ENCODE results near the gene VSTM1.
"Not testable (repeated sequence)": the region's sequence is repeated elsewhere in the genome, so short reads cannot be mapped to it uniquely, and the experiment has no call there.

VSTM1 gene

GRCh38 chr19:54073829-54074228 is 10.1 kb upstream of the VSTM1 start:
- DNase-seq (ENCODE audit: low spot score), result no peak

- no peak for DNase-seq (ENCODE audit: low spot score)
These were observed 5.8 kb upstream of the VSTM1 start for GRCh38 chr19:54069470-54069869.

GRCh38 chr19:54062643-54063042 is 1.1 kb downstream of the VSTM1 start:
- DNase-seq (ENCODE audit: low spot score), result no peak

- no peak for DNase-seq (ENCODE audit: low spot score)
These were observed 16.1 kb downstream of the VSTM1 start for GRCh38 chr19:54047616-54048015.

GRCh38 chr19:54045771-54046170 is 17.9 kb downstream of the VSTM1 start:
- DNase-seq (ENCODE audit: low spot score), result no peak

GRCh38 chr19:54042989-54043388 is 20.7 kb downstream of the VSTM1 start:
- DNase-seq (ENCODE audit: low spot score), result no peak

- DNase-seq (ENCODE audit: low spot score), result no peak
These were observed 21.6 kb downstream of the VSTM1 start for GRCh38 chr19:54041969-54042606.

- no peak for DNase-seq (ENCODE audit: low spot score)
These were observed 23.7 kb downstream of the VSTM1 start for GRCh38 chr19:54040003-54040402.

- not testable (repeated sequence) for DNase-seq (ENCODE audit: low spot score)
These were observed 27.2 kb downstream of the VSTM1 start for GRCh38 chr19:54036542-54036941.

- no peak for DNase-seq (ENCODE audit: low spot score)
These were observed 28.2 kb downstream of the VSTM1 start for GRCh38 chr19:54035215-54036178.

- DNase-seq (ENCODE audit: low spot score), result no peak
These were observed 32.7 kb downstream of the VSTM1 start for GRCh38 chr19:54030895-54031586.

GRCh38 chr19:54029930-54030490 is 33.7 kb downstream of the VSTM1 start:
- DNase-seq (ENCODE audit: low spot score), result peak; percentile 67

GRCh38 chr19:54029301-54029700 is 34.4 kb downstream of the VSTM1 start:
- no peak for DNase-seq (ENCODE audit: low spot score)

GRCh38 chr19:54026656-54027055 is 37.0 kb downstream of the VSTM1 start:
- DNase-seq (ENCODE audit: low spot score), result no peak

- DNase-seq (ENCODE audit: low spot score), result no peak
These were observed 39.0 kb downstream of the VSTM1 start for GRCh38 chr19:54024660-54025059.

GRCh38 chr19:54023191-54023590 is 40.5 kb downstream of the VSTM1 start:
- DNase-seq (ENCODE audit: low spot score), result no peak

- no peak for DNase-seq (ENCODE audit: low spot score)
These were observed 41.8 kb downstream of the VSTM1 start for GRCh38 chr19:54021932-54022331.

- no peak for DNase-seq (ENCODE audit: low spot score)
These were observed 42.3 kb downstream of the VSTM1 start for GRCh38 chr19:54021363-54021762.

GRCh38 chr19:54017261-54017660 is 46.4 kb downstream of the VSTM1 start:
- no peak for DNase-seq (ENCODE audit: low spot score)

GRCh38 chr19:54014920-54015560 is 48.7 kb downstream of the VSTM1 start:
- no peak for DNase-seq (ENCODE audit: low spot score)

- DNase-seq (ENCODE audit: low spot score), result no peak
These were observed 49.8 kb downstream of the VSTM1 start for GRCh38 chr19:54013866-54014265.

Measured in ecto neural progenitor cell (in vitro differentiated cells).